Osteocyte (in vitro differentiated cells): ENCODE data around the gene CFAP97D1. TPM values are rescaled to one million over a fixed set of nuclear protein-coding genes. Genes with fewer than 3 reads are reported as not detected.

Experiments
- DNase-seq: peaks from one replicate; pipeline ENCODE4 v3.0.0; 2021; ENCODE audit warnings: mixed read lengths; ENCODE audit not compliant: unreplicated experiment; ENCODE audit errors: extremely low spot score
- H3K27ac Mint-ChIP-seq: one replicate; pipeline ENCODE4 v1.8.0; 2021; ENCODE audit warnings: mild to moderate bottlenecking, mixed read lengths; ENCODE audit not compliant: unreplicated experiment
- H3K27me3 Mint-ChIP-seq: one replicate; pipeline ENCODE4 v1.8.0; 2021; ENCODE audit warnings: mixed read lengths; ENCODE audit not compliant: unreplicated experiment
- H3K36me3 Mint-ChIP-seq: one replicate; pipeline ENCODE4 v1.8.0; 2021; ENCODE audit warnings: mixed read lengths; ENCODE audit not compliant: unreplicated experiment
- H3K4me1 Mint-ChIP-seq: one replicate; pipeline ENCODE4 v1.8.0; 2021; ENCODE audit warnings: mixed read lengths; ENCODE audit not compliant: unreplicated experiment
- H3K4me3 Mint-ChIP-seq: one replicate; pipeline ENCODE4 v1.8.0; 2021; ENCODE audit warnings: mild to moderate bottlenecking, moderate library complexity, mixed read lengths; ENCODE audit not compliant: unreplicated experiment
- H3K9me3 Mint-ChIP-seq: one replicate; pipeline ENCODE4 v1.8.0; 2021; ENCODE audit warnings: mixed read lengths; ENCODE audit not compliant: unreplicated experiment
- CTCF ChIP-seq: fragments of 200-600 bp; sonication (generic); IDR thresholded peaks from 2 replicates; pipeline ENCODE4 v1.5.0; 2021; ENCODE audit warnings: antibody characterized with exemption, mild to moderate bottlenecking, moderate library complexity
- total RNA-seq: library from RNA; stranded (reverse); gene quantifications from 2 replicates; pipeline ENCODE4 v1.2.1, GENCODE V29; 2021

Gene CFAP97D1
- total RNA-seq, 1 donor from 2014 or later = not detected

- no peaks in the 10 kb centered on the region for H3K9me3 Mint-ChIP-seq
- peaks cover 9% of the 10 kb centered on the region for H3K4me1 Mint-ChIP-seq
- H3K27ac Mint-ChIP-seq = no peak overlapping the region
- TF ChIP-seq CTCF = no peak
- H3K36me3 Mint-ChIP-seq = no peaks in the 10 kb centered on the region
- peaks cover 16% of the 10 kb centered on the region for H3K27me3 Mint-ChIP-seq
- no peak overlapping the region for H3K4me3 Mint-ChIP-seq
- DNase-seq = no peak
These were observed 22.1 kb upstream of the CFAP97D1 start for GRCh38 chr17:43758086-43758485.

GRCh38 chr17:43758497-43759174 is 21.6 kb upstream of the CFAP97D1 start, which contains the start of gene SOST:
TSS of gene SOST (minus strand) at chr17:43758791. CDS start at chr17:43758741, 50 bp downstream.
- Mint-ChIP-seq H3K4me1 (peaks cover 9% of the 10 kb centered on the region), H3K27me3 (peaks cover 16% of the 10 kb centered on the region), H3K4me3 (no peak within 1 kb of the TSS), H3K27ac (no peak within 1 kb of the TSS), H3K9me3 (no peaks in the 10 kb centered on the region), H3K36me3 (no peaks in the 10 kb centered on the region)
- DNase-seq = no peak
- no peak for TF ChIP-seq CTCF

GRCh38 chr17:43759836-43760235 is 20.4 kb upstream of the CFAP97D1 start:
- no peak overlapping the region for H3K27ac Mint-ChIP-seq
- no peak overlapping the region for H3K4me3 Mint-ChIP-seq
- no peak for TF ChIP-seq CTCF
- no peaks in the 10 kb centered on the region for H3K36me3 Mint-ChIP-seq
- peaks cover 16% of the 10 kb centered on the region for H3K27me3 Mint-ChIP-seq
- H3K9me3 Mint-ChIP-seq = no peaks in the 10 kb centered on the region
- H3K4me1 Mint-ChIP-seq = peaks cover 9% of the 10 kb centered on the region
- no peak for DNase-seq

- Mint-ChIP-seq H3K27me3 (peaks cover 16% of the 10 kb centered on the region), H3K4me3 (no peak overlapping the region), H3K9me3 (no peaks in the 10 kb centered on the region), H3K27ac (no peak overlapping the region), H3K4me1 (peaks cover 9% of the 10 kb centered on the region), H3K36me3 (no peaks in the 10 kb centered on the region)
- DNase-seq = peak; percentile 97
- TF ChIP-seq CTCF = peak; percentile 100
These were observed 19.9 kb upstream of the CFAP97D1 start for GRCh38 chr17:43760254-43760852.

- Mint-ChIP-seq H3K36me3 (peaks cover 24% of the 10 kb centered on the region), H3K4me1 (no peaks in the 10 kb centered on the region), H3K9me3 (no peaks in the 10 kb centered on the region), H3K27me3 (no peaks in the 10 kb centered on the region), H3K4me3 (no peak overlapping the region), H3K27ac (no peak overlapping the region)
- peak; percentile 74 for TF ChIP-seq CTCF
- no peak for DNase-seq
These were observed 13.7 kb upstream of the CFAP97D1 start for GRCh38 chr17:43766413-43767052.
